Right cardiac atrium (tissue), 5 donors: Measurements from ENCODE around the gene NDUFA8. TPM values are rescaled to one million over a fixed set of nuclear protein-coding genes. Genes with fewer than 3 reads are reported as not detected.
A peak's percentile ranks its signal among the peaks of the same experiment; 100 is the strongest.

Source experiments
- ATAC-seq, 2 donors: fragments of 200-7000 bp; cut with Tn5 transposase; one replicate each; pipeline versions ENCODE4 v1.8.0 to v1.9.1; 2020; ENCODE audit warnings: moderate library complexity in 2 of 2, mild to moderate bottlenecking in 1 of 2
- DNase-seq, 3 donors: peaks; one replicate each; pipeline ENCODE4 v3.0.0-alpha.2; 2020
- H3K27ac ChIP-seq: one replicate; pipeline ENCODE4 v1.5.1; 2013; ENCODE audit warnings: mild to moderate bottlenecking, low read length, control low read depth, moderate library complexity
- H3K27me3 ChIP-seq: one replicate; pipeline ENCODE4 v1.6.1; 2013; ENCODE audit not compliant: control insufficient read depth, insufficient read depth
- H3K4me1 ChIP-seq: one replicate; pipeline ENCODE4 v1.6.1; 2013; ENCODE audit warnings: low read length; ENCODE audit not compliant: control insufficient read depth, insufficient read depth
- H3K4me3 ChIP-seq: one replicate; pipeline ENCODE4 v1.5.1; 2013; ENCODE audit warnings: low read length, control low read depth
- H3K9me3 ChIP-seq: one replicate; pipeline ENCODE4 v1.6.1; 2013; ENCODE audit warnings: low read length; ENCODE audit not compliant: control insufficient read depth
- WGBS: extraction: QIAGEN DNeasy Blood & Tissue Kit; methylation state at CpG from one replicate; pipeline ENCODE4 v1.1.7; 2013; 5-methylcytosine and 5-hydroxymethylcytosine counted together
- intact Hi-C, 4 donors: fragments of 100-400 bp; cut with DNase I; formaldehyde crosslinking; loops; one replicate each; pipeline versions ENCODE4 v1.11.0 to v1.14.0; 2022 to 2023
- polyA plus RNA-seq: library from polyadenylated mRNA; stranded (reverse); fragments of 200-250 nt; gene quantifications from one replicate; pipeline ENCODE4 v1.2.3, GENCODE V29; 2013
- total RNA-seq, 4 donors: library from RNA; stranded (reverse); fragmentation: NEBNext Ultra II Directional; extraction: Animal tissue kit (Norgen Biotek cat#: 25700); gene quantifications; one replicate each; pipeline ENCODE4 v1.2.1, GENCODE V29; 2021
- donor health status: healthy with polysubstance abuse.
- donor health status: DM: no; HTN: yes; CAD: no.
- donor health status: DM: no; HTN: no; CAD: no.
- donor health status: DM: no; HTN: yes; CAD: no; lungs with severe emphysema.
- donor health status: DM: yes; HTN: yes; CAD: no.

The NDUFA8 gene
- total and polyA plus RNA-seq, 5 donors: 210 to 683 (median 265) TPM

DNA sequence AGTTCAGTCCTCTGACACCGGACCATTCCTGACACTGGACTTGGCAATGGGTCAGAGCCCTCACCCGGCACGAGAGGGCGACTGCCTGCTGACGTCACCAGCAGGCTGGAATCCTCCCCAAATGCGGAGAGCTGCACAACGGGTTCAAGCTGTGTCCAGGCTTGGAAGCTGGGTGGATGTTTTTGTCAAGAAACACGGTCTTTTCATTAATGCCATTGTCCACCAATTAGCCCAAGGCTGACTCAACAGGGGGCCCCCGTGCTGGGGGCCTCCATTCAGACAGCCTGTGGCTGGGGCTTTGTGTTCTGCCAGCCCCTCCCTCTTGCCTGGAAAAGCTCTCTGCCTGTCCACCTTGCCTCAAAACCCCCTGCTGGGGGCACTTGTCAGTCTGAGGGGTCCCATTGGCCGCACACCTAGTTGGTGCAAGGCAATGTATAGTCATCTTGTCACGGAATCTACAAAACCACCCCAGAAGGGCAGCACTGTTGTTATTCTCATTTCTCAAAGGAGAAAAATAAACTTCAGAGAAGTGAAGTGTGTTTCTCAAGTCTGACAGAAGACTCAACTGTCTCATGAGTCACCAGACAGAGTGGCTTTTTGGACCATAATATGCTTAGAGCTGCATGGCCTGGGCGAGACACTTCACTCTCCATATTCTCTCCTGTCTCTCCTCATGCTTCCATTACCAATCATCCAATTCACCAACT, 24.6 kb downstream of the NDUFA8 start:
- H3K27me3 ChIP-seq: no peaks in the 10 kb centered on the region
- H3K4me1 ChIP-seq: peaks cover 17% of the 10 kb centered on the region
- no peak overlapping the region for H3K4me3 ChIP-seq
- no peak overlapping the region for H3K27ac ChIP-seq
- WGBS: 43% methylated on average over 12 of the region's 12 CpGs
- ATAC-seq: peak in 1 of 2 donors; percentile 24
- H3K9me3 ChIP-seq: no peaks in the 10 kb centered on the region
- intact Hi-C loops: no loop called here
- peak in 1 of 3 donors; percentile 45 for DNase-seq

DNA sequence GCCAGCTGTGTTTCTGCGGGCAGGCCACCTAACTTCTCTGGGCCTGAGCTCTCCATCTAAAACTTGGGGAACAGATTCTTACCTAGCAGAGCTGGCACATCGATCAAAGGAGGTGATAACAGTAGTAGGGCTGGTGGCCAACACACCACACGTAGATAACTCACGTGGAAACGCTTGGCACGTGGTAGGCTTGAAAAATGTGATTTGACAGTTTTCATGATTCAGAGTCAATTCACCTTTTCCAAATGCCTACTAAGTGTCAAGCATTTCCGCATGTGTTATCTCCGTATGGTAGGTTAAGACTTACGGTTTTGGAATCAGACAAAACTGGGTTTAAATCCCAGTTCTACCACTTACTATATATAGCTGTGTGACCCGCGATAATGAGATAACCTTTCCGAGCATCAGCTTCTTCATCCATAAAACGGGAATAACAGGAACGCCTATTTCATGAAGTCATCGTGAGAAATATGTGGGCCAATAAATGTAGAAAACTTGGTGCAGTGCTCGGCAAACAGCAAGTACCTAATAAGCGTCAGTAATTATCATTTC, 25.5 kb downstream of the NDUFA8 start:
- H3K27ac ChIP-seq: peak overlapping the region; percentile 14
- intact Hi-C loops: no loop called here
- ATAC-seq (no peak), DNase-seq (no peak)
- H3K9me3 ChIP-seq: no peaks in the 10 kb centered on the region
- no peaks in the 10 kb centered on the region for H3K27me3 ChIP-seq
- peaks cover 17% of the 10 kb centered on the region for H3K4me1 ChIP-seq
- WGBS: 48% methylated on average over 17 of the region's 17 CpGs
- H3K4me3 ChIP-seq: no peak overlapping the region

DNA sequence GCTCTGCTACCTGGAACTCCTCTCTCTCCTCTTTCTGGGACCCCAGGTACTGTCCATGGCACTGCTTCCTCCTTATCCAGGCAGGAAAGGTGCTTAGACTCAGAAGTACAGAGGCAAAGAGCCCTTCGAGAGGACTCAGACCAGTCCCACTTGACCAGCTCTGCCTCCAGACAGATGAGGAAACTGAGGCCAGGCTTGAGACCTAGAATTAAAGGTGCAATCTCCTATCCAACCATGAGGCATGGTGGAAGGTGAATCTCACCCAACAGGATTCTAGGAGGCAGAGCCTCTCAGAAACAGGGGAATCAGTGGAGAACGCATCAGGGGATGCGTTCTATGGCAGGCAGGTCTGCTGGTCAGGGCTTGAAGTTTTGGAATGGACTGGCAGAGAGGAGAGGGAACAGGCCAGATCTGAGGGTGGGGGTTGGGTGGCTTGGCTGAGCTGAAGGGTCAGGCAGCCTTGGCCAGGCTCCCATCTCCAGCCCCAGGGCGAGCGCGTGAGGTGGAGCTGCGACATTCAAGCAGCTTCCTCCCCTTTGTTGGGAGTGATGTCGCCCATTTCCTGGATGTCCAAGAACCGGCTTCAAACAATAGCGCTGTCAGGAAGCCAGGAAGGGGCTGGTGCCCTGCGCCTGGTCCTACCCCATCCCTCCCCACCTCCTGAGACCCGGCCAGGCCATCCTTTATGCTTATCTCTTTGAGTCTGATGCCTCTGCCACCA, 26.2 kb downstream of the NDUFA8 start:
- peaks cover 17% of the 10 kb centered on the region for H3K4me1 ChIP-seq
- no peaks in the 10 kb centered on the region for H3K9me3 ChIP-seq
- peak overlapping the region; percentile 43 for H3K27ac ChIP-seq
- DNase-seq (peak; percentile 61 to 84 (median 83)), ATAC-seq (peak; percentile 34 to 72)
- intact Hi-C loops: no loop called here
- H3K27me3 ChIP-seq: no peaks in the 10 kb centered on the region
- WGBS: 52% methylated on average over 12 of the region's 12 CpGs
- H3K4me3 ChIP-seq: no peak overlapping the region

DNA sequence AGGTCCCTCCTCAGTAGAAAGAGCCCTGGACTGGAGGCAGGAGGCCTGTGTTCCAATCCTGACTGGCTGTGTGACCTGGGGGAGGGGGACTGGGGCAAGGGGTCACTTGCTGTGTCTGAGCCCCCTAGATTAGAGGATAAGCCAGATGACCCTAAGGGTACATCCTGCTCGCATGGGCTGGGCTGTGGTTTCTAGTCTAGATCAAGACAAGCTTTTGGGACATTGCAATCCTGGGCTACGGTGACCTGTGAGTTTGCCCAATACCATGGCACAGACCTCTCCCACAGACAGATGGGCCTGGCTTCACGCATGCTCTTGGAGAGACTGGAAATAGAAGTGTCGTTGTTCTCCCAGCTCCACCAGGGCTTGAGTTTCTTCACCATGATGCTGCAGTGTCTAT, 27.0 kb downstream of the NDUFA8 start:
- Histone ChIP-seq H3K4me1 (peaks cover 17% of the 10 kb centered on the region), H3K27me3 (no peaks in the 10 kb centered on the region), H3K4me3 (no peak overlapping the region), H3K9me3 (no peaks in the 10 kb centered on the region), H3K27ac (no peak overlapping the region)
- WGBS: 89% methylated on average over 4 of the region's 4 CpGs
- no peak for ATAC-seq
- no peak for DNase-seq
- intact Hi-C loops: no loop called here

DNA sequence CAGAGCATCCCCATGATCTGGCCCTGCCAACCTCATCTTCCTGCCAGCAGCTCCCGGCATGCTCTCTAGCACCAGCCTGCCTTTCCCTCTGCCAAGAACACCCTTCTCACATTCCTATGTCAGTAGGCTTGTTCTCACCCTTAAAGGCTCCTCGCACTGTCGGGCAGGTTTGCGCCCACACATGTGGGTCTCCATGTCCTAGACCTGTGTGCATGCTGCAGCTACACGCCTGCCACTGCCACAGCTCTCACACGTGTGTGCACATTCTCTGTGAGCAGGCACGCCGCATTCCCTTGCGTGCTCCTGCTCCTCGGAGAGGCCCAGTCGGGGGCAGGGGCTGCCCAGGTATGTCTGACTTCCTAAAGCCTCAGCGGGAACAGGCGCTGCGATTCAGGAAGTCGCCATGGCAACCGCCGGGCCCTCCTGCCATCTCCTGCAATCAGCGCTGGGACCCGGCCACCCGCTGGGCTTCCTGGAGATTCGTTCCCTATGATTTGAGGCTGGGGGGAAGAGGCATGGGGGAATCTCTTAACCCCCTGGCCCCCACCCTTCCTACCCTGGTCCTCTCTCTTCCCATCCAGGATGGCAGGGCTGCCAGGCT, 28.1 kb downstream of the NDUFA8 start:
- intact Hi-C loops: no loop called here
- H3K4me1 ChIP-seq: peaks cover 17% of the 10 kb centered on the region
- H3K27me3 ChIP-seq: no peaks in the 10 kb centered on the region
- peak in 1 of 3 donors; percentile 75 for DNase-seq
- peak; percentile 32 to 62 for ATAC-seq
- WGBS: 32% methylated on average over 21 of the region's 21 CpGs
- H3K27ac ChIP-seq: no peak overlapping the region
- H3K9me3 ChIP-seq: no peaks in the 10 kb centered on the region
- H3K4me3 ChIP-seq: no peak overlapping the region

DNA sequence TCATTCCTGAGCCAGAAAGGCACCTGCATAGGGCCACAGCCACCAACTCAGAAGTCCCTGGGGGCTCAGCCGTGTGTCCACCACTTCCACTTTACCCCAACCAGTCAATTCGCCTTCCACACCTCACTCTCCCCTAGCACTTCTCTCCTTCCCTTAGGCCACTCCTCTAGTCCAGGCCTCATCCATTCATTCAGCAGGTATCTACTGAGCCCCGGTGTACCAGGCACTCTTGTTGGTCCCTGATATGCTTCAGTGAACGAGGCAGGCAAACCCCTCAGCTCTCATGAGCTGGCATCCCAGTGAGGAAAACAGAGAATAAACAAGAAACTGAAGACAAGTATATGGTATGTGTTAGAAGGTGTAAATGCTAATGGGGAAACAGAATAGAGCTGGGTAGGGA, 28.7 kb downstream of the NDUFA8 start:
- ATAC-seq (no peak), DNase-seq (no peak)
- Histone ChIP-seq H3K4me3 (no peak overlapping the region), H3K27me3 (no peaks in the 10 kb centered on the region), H3K27ac (no peak overlapping the region), H3K9me3 (no peaks in the 10 kb centered on the region), H3K4me1 (peaks cover 17% of the 10 kb centered on the region)
- intact Hi-C loops: no loop called here
- WGBS: 74% methylated on average over 4 of the region's 4 CpGs

DNA sequence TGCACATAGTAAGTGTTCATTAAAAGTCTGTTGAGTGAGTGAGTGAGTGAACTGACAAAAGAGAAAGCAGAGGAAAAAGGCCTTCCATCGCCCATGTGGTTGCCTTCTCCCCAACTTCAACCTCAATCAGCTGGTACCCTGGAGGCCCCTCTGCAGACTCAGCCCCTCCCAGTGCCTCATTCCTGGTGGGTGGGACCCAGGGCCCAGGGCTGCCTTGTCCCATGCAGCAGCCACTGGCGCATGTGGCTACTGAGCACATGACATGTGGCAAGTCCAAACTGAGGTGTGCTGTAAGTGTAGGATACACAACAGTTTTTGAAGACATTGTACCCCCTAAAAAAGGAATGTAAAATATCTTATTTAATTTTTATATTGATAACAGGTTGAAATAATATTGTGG, 29.6 kb downstream of the NDUFA8 start:
- ATAC-seq: no peak
- no peak for DNase-seq

DNA sequence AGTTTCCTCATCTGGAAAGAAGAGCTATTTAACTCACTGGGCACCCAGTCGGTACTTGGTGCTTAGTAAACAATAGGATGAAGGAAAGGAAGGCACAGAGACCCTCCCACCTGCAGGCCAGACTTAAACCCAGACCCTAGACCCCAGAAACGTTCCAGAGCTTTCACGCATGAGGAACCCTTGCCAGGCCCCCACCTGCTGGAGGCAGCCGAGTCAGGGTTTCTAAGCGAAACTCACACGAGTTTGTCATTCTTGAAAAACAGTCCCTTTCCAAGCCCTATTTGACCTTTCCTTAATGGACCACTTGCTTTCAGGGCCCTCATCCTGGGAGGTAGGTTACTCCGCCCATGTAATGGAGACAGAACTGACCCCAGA, 30.6 kb downstream of the NDUFA8 start:
- DNase-seq (no peak), ATAC-seq (no peak)
- H3K27ac ChIP-seq: peak overlapping the region; percentile 33
- intact Hi-C loops: loop anchor here in 3 of 4 donors (10.0 kb wide), 2 partner anchors 326 to 676 kb away; partner anchors contain the start of gene OR1K1 (in 1 of the 3)
- H3K4me3 ChIP-seq: no peak overlapping the region
- H3K27me3 ChIP-seq: no peaks in the 10 kb centered on the region
- WGBS: 84% methylated on average over 7 of the region's 7 CpGs
- peaks cover 10% of the 10 kb centered on the region for H3K4me1 ChIP-seq
- H3K9me3 ChIP-seq: no peaks in the 10 kb centered on the region

More for the DNA sequence above, 29.6 kb downstream of the NDUFA8 start:
- peaks cover 17% of the 10 kb centered on the region for H3K4me1 ChIP-seq
- H3K9me3 ChIP-seq: no peaks in the 10 kb centered on the region
- H3K27me3 ChIP-seq: no peaks in the 10 kb centered on the region
- H3K4me3 ChIP-seq: no peak overlapping the region
- no peak overlapping the region for H3K27ac ChIP-seq
- 91% methylated on average over 2 of the region's 2 CpGs for WGBS
- intact Hi-C loops: loop anchor here in 3 of 4 donors (10.0 kb wide), 2 partner anchors 325 to 675 kb away; partner anchors contain the start of gene OR1K1 (in 1 of the 3)

DNA sequence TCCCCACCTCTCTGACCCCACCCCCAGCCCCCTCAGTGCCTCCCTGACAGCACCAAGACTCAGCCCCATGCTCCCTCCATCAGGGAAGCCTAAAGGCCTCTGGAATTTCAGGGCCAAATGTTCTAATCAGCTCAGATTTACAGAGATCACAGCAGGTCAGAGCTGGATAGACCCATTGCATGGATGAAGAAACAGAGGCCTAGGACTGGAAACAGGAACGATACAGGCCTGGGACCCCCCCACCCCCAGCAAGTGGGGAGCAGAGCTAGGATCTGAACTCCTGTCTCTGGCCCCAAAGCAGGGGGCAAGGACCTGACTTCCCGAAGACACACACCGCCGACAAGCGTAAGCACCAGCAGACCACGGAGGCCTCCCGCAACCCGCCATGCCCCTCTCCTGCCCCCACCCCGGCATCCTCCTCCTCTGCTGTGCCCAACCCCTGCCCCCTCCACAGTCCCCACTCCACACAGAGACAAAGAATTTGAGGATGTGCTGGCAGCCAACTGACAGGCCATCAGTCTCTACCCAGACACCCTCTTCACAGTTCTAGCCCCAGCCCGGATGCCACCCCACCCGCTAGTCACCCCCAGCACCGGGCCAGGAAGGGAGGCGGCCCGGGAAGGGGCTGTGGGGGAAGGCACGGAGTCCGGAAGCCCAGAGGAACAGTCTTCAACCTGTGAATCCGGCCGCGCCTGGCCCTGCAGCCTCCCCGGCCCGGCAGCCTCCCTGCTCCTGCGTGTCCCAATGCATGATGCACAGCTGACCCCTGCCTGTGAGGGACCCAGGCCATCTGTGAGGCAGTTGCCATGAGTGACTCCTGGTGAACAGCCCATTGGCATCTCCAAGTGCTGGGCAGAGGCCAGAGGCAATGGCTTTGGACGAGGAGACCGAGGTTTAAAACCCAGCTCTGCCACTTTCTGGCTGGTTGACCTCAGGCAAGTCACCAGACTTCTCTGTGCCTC, 31.3 kb downstream of the NDUFA8 start:
- Histone ChIP-seq H3K27me3 (no peaks in the 10 kb centered on the region), H3K27ac (peak overlapping the region; percentile 33), H3K9me3 (no peaks in the 10 kb centered on the region), H3K4me3 (no peak overlapping the region), H3K4me1 (peaks cover 5% of the 10 kb centered on the region)
- peak; percentile 53 to 80 (median 80) for DNase-seq
- peak; percentile 39 to 57 for ATAC-seq
- 59% methylated on average over 24 of the region's 24 CpGs for WGBS
- intact Hi-C loops: loop anchor here in 3 of 4 donors (10.0 kb wide), 2 partner anchors 327 to 677 kb away; partner anchors contain the start of gene OR1K1 (in 1 of the 3)

DNA sequence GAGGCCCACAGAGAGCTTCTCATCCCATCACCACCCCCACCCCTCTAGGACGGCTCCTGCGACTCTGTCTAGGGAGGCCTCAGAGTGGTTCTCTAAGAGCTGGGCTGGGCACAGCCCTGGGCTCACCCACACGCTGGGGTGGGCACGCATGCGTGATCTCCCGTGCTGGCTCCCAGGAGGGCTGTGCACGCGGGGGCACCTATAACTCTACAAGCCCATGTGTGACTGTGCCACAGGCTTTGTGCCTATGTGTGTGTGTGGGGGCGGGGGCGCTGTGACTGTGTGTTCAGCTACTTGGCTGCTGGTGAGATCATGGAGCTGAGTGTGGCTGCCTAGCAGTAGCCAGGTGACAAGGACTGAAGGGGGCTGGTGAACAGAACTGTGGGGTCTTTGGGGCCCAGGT, 32.2 kb downstream of the NDUFA8 start:
- Histone ChIP-seq H3K27me3 (no peaks in the 10 kb centered on the region), H3K4me1 (no peaks in the 10 kb centered on the region), H3K9me3 (no peaks in the 10 kb centered on the region), H3K27ac (no peak overlapping the region), H3K4me3 (no peak overlapping the region)
- DNase-seq (no peak), ATAC-seq (no peak)
- WGBS: 85% methylated on average over 10 of the region's 10 CpGs
- intact Hi-C loops: loop anchor here in 3 of 4 donors (10.0 kb wide), 2 partner anchors 327 to 677 kb away; partner anchors contain the start of gene OR1K1 (in 1 of the 3)
